ENCODE measurements around the gene PNMA8A.
"Not testable (repeated sequence)": the region's sequence is repeated elsewhere in the genome, so short reads cannot be mapped to it uniquely, and the experiment has no call there.

DNA sequence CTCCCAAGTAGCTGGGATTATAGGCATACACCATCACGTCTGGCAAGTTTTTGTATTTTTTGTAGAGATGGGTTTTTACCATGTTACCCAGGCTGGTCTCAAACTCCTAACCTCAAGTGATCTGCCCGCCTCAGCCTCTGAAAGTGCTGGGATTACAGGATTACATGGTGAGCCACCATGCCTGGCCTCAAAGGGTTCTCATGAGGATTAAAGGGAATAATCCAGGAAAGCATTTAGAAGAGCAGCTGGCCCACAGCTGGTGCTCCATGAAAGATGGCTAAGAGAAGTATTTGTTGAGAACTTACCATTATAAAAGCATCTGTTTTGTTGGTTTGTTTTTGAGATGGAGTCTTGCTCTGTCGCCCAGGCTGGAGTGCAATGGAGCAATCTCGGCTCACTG is 25.5 kb upstream of the PNMA8A start:
- TF ChIP-seq, protein P1, sequence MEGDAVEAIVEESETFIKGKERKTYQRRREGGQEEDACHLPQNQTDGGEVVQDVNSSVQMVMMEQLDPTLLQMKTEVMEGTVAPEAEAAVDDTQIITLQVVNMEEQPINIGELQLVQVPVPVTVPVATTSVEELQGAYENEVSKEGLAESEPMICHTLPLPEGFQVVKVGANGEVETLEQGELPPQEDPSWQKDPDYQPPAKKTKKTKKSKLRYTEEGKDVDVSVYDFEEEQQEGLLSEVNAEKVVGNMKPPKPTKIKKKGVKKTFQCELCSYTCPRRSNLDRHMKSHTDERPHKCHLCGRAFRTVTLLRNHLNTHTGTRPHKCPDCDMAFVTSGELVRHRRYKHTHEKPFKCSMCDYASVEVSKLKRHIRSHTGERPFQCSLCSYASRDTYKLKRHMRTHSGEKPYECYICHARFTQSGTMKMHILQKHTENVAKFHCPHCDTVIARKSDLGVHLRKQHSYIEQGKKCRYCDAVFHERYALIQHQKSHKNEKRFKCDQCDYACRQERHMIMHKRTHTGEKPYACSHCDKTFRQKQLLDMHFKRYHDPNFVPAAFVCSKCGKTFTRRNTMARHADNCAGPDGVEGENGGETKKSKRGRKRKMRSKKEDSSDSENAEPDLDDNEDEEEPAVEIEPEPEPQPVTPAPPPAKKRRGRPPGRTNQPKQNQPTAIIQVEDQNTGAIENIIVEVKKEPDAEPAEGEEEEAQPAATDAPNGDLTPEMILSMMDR (conservative IDR thresholded peaks at IDR 0.05; ENCODE audit: low read length), result not testable (repeated sequence)
- TF ChIP-seq EZH2phosphoT487 (IDR thresholded peaks at IDR 0.05; ENCODE audit: borderline replicate concordance), result not testable (repeated sequence)
